IPS-NIHi11 (cell line): ENCODE measurements around the gene CDC20.

Experiments used
- DNase-seq: peaks from one replicate; pipeline ENCODE4 v3.0.0; 2012; ENCODE audit warnings: mixed read lengths, low spot score

The CDC20 gene

DNA sequence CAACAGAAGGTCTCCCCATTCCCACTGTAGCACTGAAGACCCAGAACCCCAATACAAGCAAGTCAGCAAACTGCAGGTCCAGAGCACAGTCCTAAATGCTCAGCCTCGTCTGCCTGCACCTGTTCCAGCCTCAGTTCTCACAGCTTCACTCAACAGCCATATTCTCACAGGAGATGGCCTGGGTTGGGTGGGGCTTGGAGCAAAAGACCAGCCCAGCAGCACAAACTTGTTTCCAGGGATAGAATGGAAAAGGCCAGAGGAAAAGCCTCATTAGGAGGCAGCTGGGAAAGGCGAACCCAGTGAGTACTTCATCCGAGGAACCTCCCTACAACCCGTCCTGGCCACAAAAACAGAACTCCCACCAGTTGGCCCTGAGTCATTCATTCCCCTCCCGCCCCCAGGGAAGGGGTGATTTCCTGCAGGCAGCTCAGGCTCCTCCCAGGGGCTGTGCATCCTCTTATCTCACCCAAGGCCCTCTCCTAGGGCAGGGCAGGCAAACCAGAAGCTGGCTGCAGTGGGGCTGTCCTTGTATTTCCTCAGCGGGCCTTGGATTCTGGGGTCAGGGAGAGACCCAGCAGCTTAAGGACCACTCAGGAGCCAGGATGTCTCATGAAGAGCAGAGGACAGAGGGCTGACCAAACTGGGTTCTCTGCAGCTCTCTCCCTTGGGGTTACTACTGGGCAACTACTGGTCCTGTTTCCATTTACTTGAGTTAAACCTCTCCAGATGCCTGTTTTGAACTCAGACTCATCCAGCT lies 28.6 kb upstream of the CDC20 start:
- DNase-seq: peak; percentile 58

DNA sequence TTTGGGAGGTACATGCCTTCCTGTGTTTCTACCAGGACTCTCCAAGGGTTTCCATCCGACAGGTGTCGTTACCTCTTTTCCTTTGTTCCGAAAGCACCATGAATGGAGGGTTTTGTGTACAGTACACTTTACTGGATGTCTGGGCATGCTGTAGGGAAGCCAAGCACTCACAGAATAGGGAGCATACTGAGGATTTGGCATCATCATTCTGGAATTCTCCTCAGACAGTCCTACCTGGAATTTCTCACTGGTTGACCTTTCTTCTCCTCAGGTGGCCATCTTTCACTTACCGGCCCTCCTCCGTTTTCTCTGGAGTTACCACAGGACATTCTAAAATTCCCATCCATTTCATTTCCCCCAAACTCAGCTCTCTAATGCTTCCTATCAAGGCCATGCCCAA lies 27.1 kb upstream of the CDC20 start:
- no peak for DNase-seq

DNA sequence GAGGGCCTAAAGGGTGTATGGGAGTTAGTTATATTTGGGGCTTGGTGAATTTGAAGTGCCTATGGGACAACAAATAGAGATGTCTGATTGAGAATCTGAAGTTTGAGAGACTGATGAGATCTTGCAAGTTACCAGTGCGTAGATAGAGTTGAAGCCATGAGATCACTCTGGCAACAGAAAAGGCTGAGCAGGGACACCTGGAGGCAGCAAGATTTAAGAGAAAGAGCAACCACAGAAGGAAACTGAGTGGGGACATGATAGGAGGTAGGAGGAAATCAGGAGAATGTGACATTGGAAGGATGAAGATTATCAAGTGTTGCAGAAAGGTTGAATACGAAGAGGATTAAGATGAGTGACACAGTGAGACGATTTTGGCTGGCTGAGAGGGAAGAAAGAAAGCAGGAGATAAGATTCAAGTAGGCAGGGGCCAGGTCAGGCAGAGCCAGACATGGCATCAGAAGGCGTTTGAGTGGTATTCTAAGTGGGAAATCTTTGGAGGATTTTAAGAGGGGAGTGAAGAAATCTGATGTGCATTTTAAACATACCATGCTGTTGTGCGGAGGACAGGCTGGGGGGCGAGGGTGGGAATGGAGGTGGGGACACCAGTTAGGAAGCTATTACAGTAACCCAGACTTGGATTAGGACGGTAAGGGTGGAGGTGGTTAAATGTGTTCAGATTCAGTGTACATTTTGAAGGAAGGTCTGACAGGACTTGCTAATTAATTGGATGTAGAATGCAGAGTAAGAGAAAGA lies 24.2 kb upstream of the CDC20 start:
- no peak for DNase-seq

DNA sequence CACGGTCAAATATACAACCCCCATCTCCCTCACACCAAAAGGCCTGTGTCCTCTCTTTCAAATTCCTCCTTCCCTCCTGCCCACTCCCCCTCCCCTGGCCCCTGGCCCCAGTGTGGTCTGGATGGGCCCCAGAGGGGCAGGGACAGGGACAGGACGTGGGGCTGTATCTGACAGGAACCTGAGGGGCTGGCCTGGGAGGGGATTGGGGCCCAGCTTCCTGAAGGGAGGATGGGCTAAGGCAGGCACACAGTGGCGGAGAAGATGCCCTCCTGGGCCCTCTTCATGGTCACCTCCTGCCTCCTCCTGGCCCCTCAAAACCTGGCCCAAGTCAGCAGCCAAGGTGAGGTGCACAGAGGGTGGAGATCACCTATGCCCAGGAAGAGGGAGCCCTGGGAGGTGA lies 21.2 kb upstream of the CDC20 start, which contains the start of gene MPL:
Gene MPL, plus strand, starts transcription at position 231 of the 400 bp plus-strand sequence. Its CDS starts 31 bp downstream, at position 262.
- DNase-seq: no peak

DNA sequence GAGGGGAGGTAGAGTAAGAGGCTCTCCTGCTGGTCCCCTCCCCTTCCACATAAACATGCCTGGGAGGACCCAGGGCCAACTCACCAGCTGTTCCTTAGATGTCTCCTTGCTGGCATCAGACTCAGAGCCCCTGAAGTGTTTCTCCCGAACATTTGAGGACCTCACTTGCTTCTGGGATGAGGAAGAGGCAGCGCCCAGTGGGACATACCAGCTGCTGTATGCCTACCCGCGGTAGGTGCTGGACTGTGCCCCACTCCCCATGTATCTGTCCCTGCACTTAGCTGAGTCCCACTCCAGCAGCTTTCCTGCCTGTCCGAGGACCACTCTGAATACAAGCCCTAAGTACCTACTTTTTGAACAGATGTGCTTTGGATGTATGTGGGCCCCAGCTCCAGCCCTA lies 20.8 kb upstream of the CDC20 start:
- DNase-seq: no peak

DNA sequence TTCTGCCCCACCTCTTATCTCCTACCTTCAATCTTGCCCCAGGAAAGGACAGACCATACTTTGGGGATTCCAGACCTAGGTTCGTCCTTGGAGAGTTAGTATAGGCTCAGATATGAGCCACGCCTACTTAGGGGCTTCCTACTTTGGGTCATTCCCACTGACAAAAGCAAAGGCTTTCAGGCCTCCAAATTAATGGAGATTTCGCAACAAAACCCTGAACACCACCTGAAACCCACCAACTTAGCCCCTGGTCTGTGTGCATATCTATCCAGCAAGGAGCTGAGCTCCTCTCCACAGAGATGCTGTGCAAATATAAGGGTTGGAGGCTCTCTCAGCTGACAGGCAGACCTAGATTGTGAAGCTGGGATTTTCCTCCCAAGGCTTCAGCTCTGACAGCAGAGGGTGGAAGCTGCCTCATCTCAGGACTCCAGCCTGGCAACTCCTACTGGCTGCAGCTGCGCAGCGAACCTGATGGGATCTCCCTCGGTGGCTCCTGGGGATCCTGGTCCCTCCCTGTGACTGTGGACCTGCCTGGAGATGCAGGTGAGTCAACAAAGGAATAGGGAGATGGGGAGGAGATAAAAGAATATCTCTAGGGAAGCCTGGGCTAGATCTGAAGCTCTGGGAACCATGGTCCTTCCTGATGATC lies 19.1 kb upstream of the CDC20 start:
- no peak for DNase-seq

DNA sequence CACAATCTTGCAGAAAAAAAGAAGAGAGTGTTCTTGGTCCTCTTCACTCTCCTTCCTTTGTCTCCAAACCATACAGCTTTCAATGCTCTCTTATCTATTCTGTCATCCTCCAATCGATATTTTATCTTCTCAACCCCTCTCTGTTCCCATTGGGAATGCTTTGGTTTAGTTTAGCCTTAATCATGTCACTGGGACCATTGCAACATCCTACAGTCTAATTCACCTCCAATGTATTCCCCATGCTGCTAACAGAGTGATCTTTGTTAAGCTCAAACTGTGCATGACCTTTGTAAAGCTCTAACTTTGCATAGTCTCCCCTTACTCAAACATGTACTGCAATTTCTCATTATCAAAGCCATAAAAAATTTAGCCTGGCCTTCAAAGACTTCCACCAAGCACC lies 18.2 kb upstream of the CDC20 start:
- DNase-seq: no peak

DNA sequence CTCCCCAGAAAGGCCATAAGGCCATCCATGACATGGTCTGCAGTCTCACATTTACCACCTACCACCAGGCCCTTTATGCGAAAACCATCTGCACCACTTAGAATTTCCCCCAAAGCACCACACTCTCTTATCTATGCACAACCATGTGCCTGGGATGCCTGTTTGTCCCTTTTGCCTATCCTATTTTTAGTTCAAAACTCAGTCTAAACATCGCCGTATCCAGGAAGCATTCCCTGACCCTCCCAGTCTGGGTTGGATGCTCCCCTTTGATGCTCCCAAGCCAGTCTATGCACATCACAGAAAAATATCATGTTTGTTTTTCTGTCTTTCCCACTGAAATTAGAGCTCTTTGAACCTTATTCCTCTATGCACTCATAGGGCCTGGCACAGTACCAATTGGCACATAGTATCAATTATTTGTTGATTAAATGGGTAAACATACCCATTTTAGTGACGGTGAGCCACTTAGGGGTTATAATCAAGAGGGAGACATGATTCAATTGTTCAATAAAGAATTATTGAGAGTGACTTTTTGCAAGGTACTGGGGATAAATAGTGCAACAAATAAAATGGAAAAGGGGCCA lies 14.4 kb upstream of the CDC20 start:
- no peak for DNase-seq

DNA sequence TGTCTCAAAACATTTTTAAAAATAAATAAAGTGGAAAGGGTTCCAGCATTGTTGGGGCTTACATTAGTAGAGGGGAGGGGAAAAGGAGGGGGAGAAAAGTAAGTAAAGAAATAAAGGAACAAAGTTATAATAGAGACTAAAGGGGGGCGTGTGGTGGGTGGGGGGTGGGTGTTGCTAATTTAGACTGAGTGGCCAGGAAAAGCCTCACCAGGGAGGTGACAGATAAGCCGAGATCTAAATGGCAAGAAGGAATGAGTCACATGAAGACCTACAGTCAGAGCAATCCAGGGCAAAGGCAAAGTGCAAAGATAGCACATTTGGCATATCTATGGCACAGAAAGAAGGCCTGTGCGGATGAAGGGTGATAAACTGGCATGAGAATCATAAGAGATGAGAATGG lies 13.7 kb upstream of the CDC20 start:
- no peak for DNase-seq

DNA sequence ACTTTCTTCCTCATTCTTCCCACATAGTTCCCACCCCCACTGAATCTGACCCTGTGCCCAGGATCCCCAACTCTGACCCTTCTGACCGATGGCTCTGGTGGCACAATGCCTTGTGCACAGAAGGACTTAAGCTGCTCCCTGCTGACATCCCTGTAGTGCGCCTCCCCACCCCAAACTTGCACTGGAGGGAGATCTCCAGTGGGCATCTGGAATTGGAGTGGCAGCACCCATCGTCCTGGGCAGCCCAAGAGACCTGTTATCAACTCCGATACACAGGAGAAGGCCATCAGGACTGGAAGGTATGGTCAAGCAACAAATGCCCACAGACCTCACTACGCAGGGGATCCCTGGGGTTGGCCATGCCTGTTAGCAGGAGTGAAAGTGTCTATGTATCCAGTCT lies 12.1 kb upstream of the CDC20 start:
- DNase-seq: no peak

DNA sequence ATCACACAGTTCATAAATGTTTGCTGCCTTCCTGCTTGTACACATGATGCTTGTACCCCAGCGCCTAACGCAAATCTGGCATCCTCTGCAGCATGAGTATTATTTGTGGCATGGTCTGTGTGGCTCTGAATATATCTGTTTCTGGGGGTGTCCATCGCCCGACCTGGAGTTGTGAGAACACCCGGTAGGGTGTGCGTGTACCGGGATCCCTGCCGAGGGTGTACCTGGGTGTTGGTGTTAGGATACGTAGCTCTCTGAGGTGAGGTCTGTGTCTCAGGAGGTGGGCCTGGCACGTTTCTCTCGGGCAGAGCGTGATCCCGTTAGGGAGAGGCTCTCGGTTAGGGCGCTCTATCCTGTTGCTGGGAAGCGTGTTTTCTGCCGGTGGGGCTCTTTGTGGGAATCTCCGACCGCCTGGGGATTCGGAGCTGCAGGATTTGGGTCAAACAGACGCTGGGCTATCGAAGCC lies 10.4 kb upstream of the CDC20 start:
- DNase-seq: peak; percentile 55

DNA sequence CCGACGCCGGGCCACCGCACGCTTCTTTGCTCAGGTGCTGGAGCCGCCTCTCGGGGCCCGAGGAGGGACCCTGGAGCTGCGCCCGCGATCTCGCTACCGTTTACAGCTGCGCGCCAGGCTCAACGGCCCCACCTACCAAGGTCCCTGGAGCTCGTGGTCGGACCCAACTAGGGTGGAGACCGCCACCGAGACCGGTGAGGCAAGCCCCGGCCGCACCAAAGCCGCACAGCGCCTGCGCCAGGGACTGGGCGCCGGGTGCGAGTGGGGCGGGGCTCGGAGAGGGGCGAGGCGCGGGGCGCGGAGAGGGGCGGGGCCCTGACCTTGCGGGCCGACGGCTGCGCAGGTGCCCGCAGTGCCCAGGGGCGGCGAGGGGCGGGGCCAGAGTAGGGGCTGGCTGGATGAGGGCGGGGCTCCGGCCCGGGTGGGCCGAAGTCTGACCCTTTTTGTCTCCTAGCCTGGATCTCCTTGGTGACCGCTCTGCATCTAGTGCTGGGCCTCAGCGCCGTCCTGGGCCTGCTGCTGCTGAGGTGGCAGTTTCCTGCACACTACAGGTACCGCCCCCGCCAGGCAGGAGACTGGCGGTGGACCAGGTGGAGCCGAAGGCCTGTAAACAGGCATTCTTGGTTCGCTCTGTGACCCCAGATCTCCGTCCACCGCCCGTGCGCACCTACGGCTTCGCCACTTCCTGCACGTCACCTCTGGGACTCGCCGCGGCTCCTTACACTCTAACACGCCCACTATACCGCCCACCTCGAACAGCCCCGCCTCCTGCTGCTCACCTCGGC lies 9.8 kb upstream of the CDC20 start:
- peak; percentile 99 for DNase-seq

DNA sequence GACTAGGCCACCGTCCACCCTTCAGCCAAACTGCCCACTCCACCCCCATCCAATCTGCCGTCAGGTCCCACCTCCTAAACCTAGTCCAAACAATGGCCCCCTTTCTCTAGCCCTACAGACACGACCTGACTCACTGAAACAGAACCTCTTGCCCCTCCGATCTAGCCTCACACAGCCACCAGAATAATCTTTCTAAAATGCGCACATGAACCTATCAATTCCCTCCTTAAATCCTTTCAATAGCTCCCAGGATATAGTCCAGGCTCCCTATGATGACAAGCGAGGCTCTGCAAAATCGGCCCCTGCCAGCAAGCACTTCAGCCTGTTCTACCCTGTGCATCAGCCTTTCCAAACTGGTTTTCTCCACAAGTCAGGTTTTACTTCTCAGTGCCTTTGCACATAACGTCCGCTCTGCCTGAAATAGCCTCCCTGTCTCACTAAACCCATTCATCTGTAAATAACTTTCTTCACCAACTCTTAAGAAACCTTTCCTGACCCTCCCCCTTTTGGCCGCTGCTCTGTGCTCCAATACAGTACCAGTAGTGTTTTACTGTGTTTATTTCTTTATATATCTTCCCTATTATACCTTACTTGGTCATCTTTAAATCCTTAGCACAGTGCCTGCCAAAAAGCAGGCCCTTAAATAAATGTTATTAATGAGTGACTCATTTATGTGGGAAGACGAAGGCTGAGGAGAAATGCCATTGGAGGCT lies 9.0 kb upstream of the CDC20 start:
- DNase-seq: no peak

DNA sequence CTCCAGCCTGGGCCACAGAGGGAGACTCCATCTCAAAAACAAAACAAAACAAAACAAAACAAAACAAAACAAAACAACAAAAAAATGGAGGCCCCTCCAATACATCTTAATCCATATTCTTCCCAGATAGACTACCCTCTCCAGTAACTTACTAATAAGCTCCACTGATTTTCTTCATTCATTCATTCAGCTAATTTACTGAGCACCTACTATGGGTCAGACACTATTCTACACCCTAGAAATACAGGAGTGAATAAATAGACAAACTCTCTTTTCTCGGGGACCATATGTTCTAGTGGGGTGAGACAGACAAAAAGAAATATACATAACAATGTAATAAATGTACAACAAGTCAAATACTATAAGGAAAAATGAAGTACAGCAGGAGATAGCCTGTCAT lies 7.8 kb upstream of the CDC20 start:
- no peak for DNase-seq

DNA sequence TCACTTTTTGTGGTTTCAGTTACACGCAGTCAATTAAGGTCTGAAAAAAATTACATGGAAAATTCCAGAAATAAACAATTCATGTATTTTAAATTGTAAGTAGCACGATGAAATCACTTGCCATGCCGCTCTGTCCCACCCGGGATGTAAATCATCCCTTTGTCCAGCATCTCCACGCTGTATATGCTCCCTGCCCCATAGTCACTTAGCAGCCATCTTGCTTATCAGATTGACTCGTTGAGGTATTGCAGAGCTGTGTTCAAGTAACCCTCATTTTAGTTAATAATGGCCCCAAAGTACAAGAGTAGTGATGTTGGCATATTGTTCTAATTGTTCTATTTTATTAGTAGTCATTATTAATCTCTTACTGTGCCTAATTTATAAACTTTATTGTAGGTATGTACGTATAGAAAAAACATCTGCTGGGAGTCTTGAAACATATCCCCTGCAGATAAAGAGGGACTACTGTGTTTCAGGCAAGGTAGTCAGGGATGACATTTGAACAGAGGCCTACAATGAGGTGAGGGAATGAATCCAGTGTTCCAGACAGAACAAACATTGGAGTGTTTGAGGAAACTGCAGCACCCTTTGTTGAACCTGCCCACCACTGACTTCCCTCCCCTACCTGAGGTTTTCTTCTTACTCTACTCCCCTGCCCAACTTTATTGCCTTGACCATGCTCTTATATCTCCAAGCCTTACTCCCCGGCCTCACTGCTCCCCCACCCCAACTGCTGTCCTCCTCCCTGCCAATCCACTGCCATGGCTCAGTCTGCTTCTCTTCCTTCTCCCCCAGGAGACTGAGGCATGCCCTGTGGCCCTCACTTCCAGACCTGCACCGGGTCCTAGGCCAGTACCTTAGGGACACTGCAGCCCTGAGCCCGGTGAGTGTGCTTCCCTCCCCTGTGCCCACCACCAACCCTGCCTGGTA lies 7.1 kb upstream of the CDC20 start:
- DNase-seq: no peak

DNA sequence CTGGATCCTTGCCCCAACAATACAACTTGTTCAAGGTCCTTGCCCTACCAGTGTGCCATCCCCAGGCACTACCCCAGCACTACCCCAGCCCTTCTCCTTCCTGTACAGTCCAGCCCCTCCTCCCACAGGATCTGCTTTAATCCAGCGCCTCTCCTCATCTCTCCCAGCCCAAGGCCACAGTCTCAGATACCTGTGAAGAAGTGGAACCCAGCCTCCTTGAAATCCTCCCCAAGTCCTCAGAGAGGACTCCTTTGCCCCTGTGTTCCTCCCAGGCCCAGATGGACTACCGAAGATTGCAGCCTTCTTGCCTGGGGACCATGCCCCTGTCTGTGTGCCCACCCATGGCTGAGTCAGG lies 6.5 kb upstream of the CDC20 start:
- DNase-seq: no peak

DNA sequence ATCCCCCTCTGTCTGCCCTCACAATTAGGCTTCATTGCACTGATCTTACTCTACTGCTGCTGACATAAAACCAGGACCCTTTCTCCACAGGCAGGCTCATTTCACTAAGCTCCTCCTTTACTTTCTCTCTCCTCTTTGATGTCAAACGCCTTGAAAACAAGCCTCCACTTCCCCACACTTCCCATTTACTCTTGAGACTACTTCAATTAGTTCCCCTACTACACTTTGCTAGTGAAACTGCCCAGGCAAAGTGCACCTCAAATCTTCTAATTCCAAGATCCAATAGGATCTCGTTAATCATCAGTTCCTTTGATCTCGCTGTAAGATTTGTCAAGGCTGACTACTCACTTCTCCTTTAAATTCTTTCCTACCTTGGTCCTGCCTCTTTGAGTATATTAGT lies 5.9 kb upstream of the CDC20 start:
- no peak for DNase-seq

DNA sequence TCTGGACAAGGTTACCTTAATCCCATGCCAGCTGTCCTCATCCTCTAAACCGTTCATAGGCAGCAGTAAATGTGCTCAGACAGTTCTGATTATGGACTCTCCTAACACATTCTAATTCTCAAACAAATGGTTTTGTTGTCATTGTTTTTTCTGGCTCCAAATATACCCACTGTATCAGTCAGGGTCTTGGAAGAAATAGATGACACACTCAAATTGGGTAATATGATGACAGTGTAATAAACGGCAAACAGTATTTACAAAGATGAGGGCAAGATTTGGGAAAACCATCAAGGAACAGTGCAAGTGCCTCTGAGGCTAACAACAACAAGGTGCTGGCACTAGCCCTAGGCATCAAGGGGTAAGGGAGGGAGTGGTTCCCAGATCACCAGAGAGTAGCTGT lies 4.3 kb upstream of the CDC20 start:
- no peak for DNase-seq

DNA sequence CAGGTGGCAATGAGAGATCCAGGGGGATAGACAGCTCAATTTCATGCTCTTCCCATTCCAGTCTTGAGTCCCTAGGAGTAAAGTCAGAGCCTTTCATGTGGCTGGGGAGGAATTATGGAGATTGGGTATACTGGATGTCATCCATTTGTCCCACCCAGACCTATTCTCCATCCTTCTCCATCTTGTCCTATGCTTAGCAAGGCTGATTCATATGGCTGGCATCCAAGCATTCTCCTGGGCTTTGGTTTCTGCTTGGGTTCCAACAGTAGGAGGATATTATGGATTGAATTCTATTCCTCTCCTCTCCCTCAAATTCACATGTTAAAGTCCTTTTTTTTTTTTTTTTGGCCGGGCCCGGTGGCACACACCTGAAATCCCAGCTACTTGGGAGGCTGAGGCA lies 3.8 kb upstream of the CDC20 start:
- DNase-seq: no peak

DNA sequence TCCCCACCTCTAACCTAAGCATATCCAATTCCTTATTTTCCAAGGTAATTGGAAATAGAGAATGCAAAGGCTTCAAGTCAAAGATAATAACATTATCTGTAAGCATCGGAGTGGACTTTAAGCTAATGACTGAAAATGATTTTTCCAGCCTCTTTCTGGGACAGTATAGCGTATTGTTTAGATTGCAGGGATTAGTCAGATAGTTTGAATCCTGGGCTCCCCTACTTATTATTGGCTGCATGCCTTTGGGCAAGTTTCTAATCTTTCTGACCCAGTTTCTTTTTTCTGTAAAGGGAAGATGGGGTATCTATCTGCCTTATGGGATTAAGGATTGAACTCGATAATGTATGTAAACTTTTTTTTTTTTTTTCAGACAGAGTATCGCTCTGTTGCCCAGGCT lies 1.5 kb upstream of the CDC20 start:
- no peak for DNase-seq
